ENCODE measurements around the gene THAP4. TPM values are rescaled to one million over a fixed set of nuclear protein-coding genes. Genes with fewer than 3 reads are reported as not detected.

THAP4 gene
- total and polyA plus RNA-seq, 2 of the 13 experiments (the other 11 are each of a cell fraction or from before 2014, with no cell fraction given) = 59.7 to 75.7 TPM

GRCh38 chr2:241641631-241642030, 4.7 kb upstream of the THAP4 start (continued):
- no peak for TF ChIP-seq HIC2 (CRISPR knock-in tag; IDR thresholded peaks at IDR 0.05; ENCODE audit: low read depth)
- peak; percentile 15 for TF ChIP-seq XRCC5 (optimal IDR thresholded peaks at IDR 0.05; ENCODE audit: low read length)
- TF ChIP-seq PCBP2 (optimal IDR thresholded peaks at IDR 0.05; ENCODE audit: low read depth, low read length, poor library complexity, severe bottlenecking) = no peak
- TF ChIP-seq WIZ (CRISPR knock-in tag; IDR thresholded peaks at IDR 0.05) = no peak
- TF ChIP-seq, protein P1, sequence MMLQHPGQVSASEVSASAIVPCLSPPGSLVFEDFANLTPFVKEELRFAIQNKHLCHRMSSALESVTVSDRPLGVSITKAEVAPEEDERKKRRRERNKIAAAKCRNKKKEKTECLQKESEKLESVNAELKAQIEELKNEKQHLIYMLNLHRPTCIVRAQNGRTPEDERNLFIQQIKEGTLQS (CRISPR knock-in tag; IDR thresholded peaks at IDR 0.05) = peak; percentile 62; the same call in 1 of the 2 replicates
- TF ChIP-seq, protein P2, sequence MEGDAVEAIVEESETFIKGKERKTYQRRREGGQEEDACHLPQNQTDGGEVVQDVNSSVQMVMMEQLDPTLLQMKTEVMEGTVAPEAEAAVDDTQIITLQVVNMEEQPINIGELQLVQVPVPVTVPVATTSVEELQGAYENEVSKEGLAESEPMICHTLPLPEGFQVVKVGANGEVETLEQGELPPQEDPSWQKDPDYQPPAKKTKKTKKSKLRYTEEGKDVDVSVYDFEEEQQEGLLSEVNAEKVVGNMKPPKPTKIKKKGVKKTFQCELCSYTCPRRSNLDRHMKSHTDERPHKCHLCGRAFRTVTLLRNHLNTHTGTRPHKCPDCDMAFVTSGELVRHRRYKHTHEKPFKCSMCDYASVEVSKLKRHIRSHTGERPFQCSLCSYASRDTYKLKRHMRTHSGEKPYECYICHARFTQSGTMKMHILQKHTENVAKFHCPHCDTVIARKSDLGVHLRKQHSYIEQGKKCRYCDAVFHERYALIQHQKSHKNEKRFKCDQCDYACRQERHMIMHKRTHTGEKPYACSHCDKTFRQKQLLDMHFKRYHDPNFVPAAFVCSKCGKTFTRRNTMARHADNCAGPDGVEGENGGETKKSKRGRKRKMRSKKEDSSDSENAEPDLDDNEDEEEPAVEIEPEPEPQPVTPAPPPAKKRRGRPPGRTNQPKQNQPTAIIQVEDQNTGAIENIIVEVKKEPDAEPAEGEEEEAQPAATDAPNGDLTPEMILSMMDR (CRISPR knock-in tag; IDR thresholded peaks at IDR 0.05) = peak; percentile 72
- TF ChIP-seq ATF2 (CRISPR knock-in tag; IDR thresholded peaks at IDR 0.05) = peak; percentile 42; the same call in 1 of the 2 replicates
- no peak for TF ChIP-seq TFAP4 (IDR thresholded peaks at IDR 0.05; ENCODE audit: borderline replicate concordance, low read depth)
- TF ChIP-seq KMT2B (CRISPR knock-in tag; IDR thresholded peaks at IDR 0.05) = no peak
- TF ChIP-seq ZNF547 (CRISPR knock-in tag; IDR thresholded peaks at IDR 0.05) = 0 out of 2 replicates have a peak, but pooled peaks have one; percentile 40
- TF ChIP-seq JUN (CRISPR knock-in tag; IDR thresholded peaks at IDR 0.05) = peak; percentile 58; the same call in 1 of the 2 replicates
- TF ChIP-seq, protein P3, sequence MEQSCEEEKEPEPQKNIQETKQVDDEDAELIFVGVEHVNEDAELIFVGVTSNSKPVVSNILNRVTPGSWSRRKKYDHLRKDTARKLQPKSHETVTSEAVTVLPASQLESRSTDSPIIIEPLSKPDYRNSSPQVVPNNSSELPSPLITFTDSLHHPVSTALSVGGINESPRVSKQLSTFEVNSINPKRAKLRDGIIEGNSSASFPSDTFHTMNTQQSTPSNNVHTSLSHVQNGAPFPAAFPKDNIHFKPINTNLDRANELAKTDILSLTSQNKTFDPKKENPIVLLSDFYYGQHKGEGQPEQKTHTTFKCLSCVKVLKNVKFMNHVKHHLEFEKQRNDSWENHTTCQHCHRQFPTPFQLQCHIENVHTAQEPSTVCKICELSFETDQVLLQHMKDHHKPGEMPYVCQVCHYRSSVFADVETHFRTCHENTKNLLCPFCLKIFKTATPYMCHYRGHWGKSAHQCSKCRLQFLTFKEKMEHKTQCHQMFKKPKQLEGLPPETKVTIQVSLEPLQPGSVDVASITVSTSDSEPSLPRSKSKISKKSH (CRISPR knock-in tag; IDR thresholded peaks at IDR 0.05; ENCODE audit: borderline replicate concordance) = no peak
- TF ChIP-seq SUZ12 (IDR thresholded peaks at IDR 0.05; ENCODE audit: low read depth, low read length) = no peak
- no peak for TF ChIP-seq ZBTB20 (CRISPR knock-in tag; IDR thresholded peaks at IDR 0.05; ENCODE audit: borderline replicate concordance, low read depth)
- TF ChIP-seq, protein P4, sequence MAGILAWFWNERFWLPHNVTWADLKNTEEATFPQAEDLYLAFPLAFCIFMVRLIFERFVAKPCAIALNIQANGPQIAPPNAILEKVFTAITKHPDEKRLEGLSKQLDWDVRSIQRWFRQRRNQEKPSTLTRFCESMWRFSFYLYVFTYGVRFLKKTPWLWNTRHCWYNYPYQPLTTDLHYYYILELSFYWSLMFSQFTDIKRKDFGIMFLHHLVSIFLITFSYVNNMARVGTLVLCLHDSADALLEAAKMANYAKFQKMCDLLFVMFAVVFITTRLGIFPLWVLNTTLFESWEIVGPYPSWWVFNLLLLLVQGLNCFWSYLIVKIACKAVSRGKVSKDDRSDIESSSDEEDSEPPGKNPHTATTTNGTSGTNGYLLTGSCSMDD (CRISPR knock-in tag; IDR thresholded peaks at IDR 0.05) = no peak
- TF ChIP-seq STAT5B (CRISPR knock-in tag; IDR thresholded peaks at IDR 0.05) = no peak
- TF ChIP-seq ZNF773 (CRISPR knock-in tag; IDR thresholded peaks at IDR 0.05; ENCODE audit: borderline replicate concordance) = no peak
- 0 out of 2 replicates have a peak, but pooled peaks have one; percentile 23 for TF ChIP-seq HDAC1 (CRISPR knock-in tag; IDR thresholded peaks at IDR 0.05)
- no peak for TF ChIP-seq HHEX (CRISPR knock-in tag; IDR thresholded peaks at IDR 0.05)
- TF ChIP-seq THYN1 (CRISPR knock-in tag; IDR thresholded peaks at IDR 0.05; ENCODE audit: borderline replicate concordance, low read depth) = no peak
- TF ChIP-seq ZNF607 (CRISPR knock-in tag; IDR thresholded peaks at IDR 0.05; ENCODE audit: borderline replicate concordance) = 0 out of 2 replicates have a peak, but pooled peaks have one; percentile 49
